Measurements from ENCODE around the gene FYN.
A peak's percentile ranks its signal among the peaks of the same experiment; 100 is the strongest.
"Not testable (repeated sequence)": the region's sequence is repeated elsewhere in the genome, so short reads cannot be mapped to it uniquely, and the experiment has no call there.

The FYN gene

DNA sequence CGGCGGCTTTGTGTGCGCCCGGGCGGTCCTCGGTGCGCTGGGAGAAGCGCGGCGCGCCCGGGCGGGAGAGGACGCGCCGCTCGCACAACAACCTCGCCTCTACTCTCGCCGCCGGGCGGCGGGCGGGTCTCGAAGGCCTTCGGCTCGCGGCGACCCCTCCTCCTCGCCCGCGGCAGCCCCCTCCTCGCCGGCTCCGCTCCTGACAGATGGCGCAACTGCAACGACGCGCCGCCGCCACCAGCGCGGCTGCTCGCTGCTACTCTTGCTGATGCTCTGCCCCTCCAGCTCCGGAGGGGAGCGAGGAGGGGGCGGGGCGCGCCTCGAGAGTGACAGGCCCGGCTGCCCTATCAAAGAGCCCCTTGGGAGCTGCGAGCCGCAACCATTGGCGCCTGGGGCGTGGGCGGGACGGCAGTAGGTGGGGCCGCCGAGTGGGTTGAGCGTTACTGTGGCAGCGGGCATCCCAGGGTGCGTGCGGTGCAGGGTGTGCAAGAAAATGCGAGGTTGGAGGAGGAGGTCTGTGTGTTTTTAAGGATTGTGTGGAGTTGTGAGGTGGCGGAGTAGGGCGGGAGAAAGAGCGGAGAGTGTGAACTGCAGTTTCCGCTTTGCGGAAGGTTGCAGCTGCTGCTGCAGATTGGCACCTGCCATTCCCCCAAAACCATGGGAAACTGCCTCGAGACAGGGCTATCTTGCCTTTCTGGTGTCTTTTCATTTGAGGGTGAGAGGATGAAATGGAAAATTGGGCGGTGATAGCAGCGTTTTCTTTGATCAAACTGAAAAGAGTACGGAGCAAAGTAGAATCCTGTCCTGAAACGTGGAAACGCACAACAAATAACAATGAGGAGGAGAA is at the start of gene FYN:
FYN (minus strand) TSS at position 275 of the 847 bp plus-strand sequence. CDS start 153,401 bp downstream, outside the sequence.
- DNase-seq (ENCODE audit: low read depth in 2 of 2) = peak; percentile 99 to 100

DNA sequence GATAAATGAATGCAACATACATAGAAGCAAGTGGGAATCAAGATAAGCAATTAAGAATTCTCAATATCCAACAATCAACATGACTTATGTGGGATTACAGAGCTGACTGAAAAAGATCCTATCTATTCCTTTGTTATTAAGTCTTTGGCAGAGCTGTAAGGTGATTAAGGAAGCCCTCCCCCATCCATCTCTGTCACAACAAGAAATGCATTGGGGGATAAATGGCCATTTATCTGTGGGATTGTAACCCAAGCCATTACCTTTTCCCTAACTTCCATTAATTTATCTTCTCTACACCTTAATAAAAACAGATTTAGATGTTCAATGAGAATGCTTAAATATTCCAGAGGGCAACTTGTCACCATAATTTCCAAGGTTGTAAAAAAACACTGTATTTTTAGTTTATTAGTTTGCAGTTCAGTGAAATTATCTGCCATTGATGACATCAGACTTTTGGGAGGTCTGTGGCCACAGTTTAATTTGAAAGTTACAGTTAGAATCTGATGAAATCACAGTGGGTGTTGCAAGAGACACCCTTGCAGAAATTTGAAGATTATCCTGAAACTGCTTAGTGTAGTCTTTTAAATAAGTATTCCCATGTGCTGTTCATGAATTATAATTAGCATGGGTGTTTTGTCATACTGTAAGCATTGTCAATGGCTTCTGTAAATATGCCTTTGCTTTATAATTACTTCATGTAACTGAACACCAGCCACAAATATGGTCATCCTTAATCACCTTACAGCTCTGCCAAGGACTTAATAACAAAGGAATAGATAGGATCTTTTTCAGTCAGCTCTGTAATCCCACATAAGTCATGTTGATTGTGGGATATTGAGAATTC is 49.4 kb upstream of the FYN start:
- no peak for DNase-seq (ENCODE audit: low read depth in 2 of 2)

DNA sequence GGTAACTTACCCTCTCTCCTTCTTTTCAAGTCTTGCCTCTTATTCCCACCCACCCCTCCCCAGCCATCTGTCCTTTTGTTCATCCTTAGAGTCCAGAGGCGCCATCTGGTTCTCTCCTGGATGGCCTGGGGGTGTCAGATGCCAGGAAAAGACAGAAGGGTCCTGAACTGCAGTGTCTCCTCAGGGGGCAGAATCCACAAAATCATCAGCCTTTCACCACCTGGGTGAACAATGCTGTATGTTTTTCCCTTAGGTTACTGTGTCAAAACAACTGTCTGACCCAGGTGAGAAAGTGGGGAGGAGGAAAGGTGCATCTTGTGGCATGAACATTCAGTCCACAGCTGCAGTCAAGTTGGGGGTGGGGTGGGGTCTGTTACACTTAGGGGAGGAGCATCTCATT is 47.9 kb upstream of the FYN start:
- no peak for DNase-seq (ENCODE audit: low read depth in 2 of 2)

DNA sequence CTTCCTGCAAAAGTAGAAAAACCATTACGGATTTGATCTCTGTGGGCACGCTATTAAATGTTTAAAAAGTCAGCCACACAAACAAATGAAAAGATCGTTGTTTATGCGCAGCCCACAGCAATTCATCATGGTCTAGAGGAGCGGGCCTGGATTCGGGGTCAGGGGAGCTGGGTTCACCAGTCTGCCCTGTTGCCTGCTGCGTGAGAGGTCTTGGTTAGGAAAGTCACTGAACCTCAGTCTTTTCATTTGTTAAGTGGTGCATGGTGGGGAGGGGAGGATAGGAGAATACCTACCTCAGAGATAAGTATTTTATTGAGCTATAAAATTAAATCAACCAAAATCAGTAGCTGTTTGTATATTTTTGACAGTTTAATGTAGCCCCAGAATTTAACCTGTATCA is 47.3 kb upstream of the FYN start:
- no peak for DNase-seq (ENCODE audit: low read depth in 2 of 2)

DNA sequence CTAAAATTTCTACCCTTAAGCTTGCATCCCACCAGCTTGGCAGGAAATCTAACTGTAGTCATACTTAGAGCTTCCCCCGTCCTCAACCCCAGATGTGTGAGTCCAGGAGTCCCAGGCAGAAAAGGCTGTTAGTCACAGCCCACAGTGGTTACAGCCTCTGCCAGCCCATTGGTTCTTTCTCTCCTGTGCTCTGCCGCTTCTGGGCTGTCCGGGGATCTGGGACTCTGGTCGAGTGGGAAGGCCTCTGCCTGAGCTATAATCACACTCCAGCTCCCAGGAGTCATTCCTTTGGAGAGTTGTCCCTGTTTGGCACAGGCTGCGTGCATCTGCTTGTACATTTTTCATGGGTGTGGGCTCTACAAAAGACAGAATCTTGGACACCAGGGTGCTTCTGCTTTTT is 45.6 kb upstream of the FYN start:
- DNase-seq (ENCODE audit: low read depth in 2 of 2) = no peak

DNA sequence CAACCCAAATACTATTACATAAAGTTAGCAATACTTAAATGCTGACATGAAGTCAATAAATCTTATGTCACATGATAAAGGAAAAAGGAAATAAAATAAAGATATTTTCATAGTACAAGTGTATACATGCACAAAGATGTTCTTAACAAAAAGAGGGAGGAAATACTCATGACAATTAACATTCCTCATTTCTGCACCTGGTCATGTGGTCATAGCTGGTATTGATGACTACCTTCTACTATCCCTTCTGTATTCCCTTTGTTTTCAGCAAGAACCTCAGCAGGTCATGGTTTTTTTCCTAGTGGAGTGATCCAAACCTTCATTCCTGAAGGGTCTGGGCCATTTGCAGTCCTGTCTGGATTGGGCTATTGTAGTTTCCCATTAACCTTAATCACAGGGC is 43.5 kb upstream of the FYN start:
- no peak for DNase-seq (ENCODE audit: low read depth in 2 of 2)

DNA sequence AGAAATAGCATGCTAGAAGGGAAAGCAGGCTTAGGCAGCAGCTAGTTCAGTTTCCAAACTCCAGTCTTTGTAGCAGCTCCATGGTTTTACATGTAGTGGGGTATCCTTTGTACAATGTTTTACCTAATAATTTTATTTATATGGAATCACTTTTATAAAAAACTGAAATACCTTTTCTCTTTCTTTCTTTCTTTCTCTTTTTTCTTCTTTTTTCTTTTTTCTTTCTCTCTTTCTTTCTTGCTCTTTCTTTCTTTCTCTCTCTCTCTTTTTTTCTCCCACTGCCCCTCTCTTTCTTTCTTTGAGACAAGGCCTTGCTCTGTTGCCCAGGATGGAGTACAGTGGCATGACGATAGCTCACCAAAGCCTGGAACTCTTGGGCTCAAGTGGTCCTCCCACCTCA is 41.4 kb upstream of the FYN start:
- no peak for DNase-seq (ENCODE audit: low read depth in 2 of 2)

DNA sequence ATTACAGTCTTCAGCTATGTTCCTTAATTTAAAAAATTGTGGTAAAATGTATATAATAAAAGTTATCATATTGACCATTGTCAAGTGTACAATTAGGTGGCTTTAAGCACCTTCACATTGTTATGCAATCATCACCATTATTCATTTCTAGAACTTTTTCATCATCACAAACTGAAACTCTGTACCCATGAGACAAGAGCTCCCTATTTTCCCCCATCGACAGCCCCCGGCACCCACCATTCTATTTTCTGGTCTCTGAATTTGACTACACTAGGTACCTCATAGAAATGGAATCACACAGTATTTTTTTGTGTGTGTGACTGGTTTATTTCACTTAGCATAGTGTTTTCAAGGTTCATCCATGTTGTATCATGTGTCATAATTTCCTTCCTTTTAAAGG is 39.7 kb upstream of the FYN start:
- DNase-seq (ENCODE audit: low read depth in 2 of 2) = no peak

DNA sequence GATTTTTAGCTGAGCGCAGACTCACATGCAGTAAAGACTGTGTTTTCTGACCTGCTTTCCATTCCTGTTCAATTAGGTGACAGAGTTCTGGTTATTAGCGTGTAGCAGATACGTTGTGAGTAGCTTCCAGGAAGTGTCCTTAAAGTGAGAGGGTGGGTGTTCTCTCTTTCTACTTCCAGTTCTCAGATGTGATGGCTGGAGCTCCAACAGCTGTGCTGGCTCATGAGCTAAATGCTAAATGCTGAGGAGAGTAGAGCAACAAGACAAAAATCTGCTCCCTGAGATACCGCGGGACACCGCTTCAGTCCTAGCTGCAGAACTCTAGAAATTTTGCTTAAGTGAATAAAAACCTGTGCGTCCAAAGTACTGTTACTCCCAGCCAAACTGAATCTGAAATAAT is 38.2 kb upstream of the FYN start:
- no peak for DNase-seq (ENCODE audit: low read depth in 2 of 2)

DNA sequence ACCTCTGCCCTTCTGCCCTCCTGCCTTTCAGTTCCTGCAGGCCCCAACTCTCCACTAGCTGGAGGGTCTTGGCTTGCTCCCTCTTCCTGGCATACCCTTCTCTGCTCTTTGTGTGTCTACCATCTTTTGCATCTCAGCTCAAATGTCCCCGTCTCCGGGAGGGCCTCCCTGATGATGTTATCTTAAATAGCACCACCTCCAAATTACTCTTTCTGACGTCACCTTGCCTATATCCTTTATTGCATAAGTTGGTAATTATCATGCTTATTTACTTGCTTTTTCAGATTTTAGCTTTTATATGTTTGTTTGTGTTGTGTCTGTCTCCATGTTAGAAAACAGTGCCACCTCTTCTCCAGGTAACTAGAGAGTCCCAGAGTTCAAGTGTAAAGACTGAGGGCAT is 36.0 kb upstream of the FYN start:
- DNase-seq (ENCODE audit: low read depth in 2 of 2) = no peak

DNA sequence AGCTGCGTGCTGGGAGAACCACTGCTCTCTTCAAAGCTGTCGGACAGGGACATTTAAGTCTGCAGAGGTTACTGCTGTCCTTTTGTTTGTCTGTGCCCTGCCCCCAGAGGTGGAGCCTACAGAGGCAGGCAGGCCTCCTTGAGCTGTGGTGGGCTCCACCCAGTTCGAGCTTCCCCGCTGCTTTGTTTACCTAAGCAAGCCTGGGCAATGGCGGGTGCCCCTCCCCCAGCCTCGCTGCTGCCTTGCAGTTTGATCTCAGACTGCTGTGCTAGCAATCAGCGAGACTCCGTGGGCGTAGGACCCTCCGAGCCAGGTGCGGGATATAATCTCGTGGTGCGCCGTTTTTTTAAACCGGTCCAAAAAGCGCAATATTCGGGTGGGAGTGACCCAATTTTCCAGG is 35.1 kb upstream of the FYN start:
- DNase-seq (ENCODE audit: low read depth in 2 of 2) = not testable (repeated sequence)

DNA sequence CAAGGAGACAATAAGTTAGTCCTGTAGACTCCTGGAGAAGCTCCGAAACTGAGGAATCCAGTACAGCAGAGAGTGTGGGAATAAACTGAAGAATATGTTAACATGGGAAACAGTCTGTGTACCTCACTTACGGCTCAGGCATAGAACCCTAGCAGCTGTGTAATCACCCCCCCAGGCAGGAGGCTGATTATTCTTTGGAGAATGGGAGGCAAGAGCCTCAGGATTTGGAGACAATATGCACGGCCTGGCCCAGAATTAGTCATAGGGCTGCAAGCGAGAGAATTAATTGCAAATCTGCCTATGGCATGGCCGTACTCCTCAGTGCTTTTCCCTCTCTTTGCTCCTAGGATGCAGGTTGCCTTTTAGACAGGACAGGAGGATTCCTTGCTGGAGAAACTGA is 27.5 kb upstream of the FYN start:
- no peak for DNase-seq (ENCODE audit: low read depth in 2 of 2)

DNA sequence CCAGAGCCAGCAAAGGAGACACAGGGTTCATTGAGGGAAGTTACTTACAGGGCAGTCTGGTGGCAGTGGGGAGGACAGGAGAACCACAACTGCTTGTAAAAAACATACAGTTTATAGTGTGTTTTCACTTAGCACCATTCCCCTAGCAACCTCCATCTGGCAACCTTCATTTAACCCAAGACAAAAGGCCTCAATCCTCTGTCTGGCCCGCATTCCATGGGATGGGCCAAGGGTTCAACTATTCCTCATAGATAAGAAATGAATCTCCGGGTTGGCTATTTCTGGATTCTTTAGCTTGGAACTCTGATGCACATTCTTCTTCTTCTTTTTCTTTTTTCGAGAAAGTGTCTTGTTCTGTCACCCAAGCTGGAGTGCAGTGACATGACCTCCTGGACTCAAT is 26.3 kb upstream of the FYN start:
- DNase-seq (ENCODE audit: low read depth in 2 of 2) = no peak

DNA sequence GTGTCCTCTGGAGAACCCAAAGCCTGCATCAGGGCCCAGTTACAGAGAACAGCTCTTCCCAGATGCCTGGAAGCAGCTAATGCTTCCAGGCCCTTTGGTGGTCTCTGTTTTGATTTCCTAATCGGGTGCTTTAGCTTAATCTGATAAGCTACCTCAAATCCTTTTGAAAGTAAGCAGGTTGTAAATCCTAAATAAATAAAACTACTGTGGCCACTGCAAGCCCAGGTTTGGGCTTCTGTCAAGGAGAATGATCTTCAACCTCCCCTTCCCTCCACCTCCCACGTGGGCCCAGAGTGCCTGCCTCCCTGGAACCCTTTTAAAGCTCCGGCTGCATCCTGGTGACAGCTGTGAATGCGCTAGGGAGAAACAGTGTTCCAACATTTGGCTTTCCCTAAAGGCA is 25.2 kb upstream of the FYN start:
- no peak for DNase-seq (ENCODE audit: low read depth in 2 of 2)

DNA sequence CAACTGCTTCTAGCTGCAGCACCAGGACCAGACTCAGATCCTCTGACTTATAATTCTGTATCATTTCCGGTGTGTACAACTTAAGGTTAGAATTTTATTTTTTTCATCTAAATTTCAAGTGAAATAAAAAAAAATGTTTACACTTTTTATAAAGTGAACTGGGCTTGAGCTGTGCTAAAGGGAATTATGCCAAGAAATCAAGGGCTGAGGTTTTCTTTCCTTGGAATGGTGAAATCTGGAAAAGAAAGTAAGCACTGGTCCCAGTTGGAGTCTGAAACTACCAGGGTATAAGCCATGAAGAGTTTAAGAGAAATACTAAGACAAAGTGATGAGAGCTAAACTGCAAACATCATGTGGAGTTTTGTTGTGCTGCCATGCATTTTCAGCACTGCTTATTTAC is 21.7 kb upstream of the FYN start:
- no peak for DNase-seq (ENCODE audit: low read depth in 2 of 2)

DNA sequence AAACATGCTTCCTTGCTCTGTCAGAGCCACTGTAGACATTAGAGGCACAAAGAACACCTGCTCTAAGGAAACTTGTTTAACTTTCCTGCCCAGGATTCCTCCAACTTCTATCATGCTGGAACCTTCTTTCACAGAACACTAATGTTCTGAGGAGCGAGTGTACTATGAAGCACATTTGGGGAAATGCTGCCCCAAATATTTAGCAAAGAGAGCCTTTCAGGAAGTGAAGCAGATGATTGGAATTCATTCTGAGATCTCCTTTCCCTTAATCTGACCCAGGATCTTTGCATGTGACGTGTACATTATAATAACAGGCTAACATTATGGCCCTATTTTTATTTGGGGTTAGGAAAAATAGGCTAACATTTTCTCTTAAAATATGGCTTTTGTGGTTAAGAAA is 21.0 kb upstream of the FYN start:
- DNase-seq (ENCODE audit: low read depth in 2 of 2) = no peak

DNA sequence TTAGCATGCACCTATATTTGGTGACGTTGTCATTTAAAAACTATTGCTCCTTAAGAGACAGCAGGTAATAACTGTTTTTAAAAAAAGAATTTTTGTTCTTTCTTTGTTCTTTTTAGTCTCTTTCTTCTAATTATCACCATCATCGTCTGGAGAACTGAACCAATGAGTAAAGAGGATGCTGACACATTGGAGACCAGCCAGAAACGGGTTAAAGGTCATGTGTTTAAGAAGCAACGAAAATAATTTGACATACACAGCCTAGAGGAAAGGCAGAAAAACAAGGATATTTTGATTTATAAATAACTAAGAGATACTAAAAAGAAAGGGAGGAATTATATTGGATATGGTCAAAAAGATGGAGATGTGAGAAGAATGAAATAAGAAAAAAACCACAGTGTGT is 19.2 kb upstream of the FYN start:
- no peak for DNase-seq (ENCODE audit: low read depth in 2 of 2)

DNA sequence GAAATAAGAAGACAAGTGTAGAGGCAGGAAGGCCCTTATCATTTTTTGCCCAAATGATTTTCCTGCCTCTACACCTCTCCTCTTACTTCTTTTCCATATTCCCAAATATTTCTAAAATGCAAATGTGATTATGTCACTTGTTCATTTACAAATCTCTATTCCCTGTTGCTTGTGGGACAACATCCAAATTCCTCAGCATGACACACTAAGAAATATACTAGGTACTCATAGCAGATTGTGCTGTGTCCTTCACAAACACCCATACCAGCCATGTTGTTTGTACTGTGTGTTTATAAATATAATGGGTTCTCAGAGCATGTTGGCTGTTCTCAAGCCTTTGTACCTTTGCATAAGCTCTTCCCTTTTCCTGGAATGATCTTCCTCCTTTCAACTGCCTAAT is 17.7 kb upstream of the FYN start:
- no peak for DNase-seq (ENCODE audit: low read depth in 2 of 2)

DNA sequence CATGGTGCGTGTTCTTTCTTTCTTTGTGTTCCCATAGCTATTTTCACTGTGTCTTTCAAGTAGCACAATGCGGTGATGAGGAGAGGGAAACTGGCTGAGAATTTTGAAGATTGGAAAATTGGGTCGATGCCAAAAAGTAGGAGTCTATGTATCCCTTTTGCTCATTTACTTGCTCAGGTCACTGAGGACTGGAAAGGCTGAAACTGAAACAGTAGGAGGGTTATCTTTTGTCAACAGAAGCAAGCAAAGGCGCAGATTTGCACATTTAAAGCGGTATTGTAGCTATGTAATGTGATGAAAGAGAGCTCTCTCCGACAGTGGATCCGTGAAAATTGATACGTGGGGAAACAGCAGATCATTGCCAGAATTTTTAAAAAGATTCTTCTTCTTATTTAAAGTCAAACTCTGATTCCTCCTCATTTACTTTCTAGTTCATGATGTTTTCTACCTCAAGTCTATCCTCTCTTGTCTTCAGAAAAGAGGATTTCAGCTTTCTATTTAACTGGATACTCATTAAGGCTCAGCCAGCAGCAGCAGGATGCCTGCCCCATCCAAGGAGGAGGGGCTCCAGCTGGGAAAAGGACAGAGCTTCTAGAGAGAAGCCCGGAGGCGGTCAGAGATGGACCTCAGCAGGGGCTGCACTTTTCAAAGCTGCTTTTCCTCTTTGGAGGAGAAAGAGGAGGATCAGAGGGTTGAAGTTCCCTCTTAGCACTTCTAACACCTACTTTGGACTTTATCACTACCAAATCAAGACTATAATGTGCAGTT is 15.9 kb upstream of the FYN start:
- DNase-seq (ENCODE audit: low read depth in 2 of 2) = no peak

DNA sequence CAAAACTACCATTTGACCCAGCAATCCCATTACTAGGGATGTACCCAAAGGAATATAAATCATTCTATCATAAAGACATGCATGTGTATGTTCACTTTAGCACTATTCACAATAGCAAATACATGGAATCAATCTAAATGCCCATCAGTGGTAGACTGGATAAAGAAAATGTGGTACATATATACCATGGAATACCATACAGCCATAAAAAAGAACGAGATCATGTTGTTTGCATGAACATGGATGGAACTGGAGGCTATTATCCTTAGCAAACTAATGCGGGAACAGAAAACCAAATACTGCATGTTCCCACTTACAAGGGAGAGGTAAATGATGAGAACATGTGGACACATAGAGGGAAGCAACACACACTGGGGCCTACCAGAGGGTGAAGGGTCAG is 13.5 kb upstream of the FYN start:
- DNase-seq (ENCODE audit: low read depth in 2 of 2) = not testable (repeated sequence)

DNA sequence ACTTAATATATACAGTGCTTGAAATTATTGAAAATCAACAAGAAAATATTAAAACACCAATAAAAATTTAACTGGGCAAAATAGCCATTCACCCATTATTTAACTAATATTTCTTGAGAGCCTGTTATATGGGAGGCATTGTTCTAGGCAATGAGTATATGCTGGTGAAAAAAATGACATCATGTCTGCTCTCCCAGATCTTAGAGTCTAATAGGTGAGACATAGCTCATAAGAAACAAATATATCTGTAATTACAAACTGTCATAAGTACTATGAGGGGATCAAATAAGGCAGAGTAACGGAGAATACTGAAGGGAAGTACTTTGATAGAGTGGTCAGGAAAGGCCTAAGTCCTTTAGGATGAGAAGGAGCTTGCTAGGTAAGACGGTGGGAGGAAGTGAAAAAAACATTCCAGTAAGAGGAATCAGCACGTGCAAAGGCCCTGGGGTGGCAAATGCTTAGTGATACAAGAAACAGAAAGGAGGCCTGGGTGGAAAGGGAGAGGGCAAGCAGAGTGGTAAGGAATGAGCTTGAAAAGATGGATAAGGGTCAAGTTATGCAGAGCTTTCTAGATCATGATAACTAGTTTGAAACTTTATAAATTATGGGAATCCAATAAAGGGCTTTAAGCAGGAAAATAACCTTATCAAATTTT is 12.2 kb upstream of the FYN start:
- no peak for DNase-seq (ENCODE audit: low read depth in 2 of 2)

DNA sequence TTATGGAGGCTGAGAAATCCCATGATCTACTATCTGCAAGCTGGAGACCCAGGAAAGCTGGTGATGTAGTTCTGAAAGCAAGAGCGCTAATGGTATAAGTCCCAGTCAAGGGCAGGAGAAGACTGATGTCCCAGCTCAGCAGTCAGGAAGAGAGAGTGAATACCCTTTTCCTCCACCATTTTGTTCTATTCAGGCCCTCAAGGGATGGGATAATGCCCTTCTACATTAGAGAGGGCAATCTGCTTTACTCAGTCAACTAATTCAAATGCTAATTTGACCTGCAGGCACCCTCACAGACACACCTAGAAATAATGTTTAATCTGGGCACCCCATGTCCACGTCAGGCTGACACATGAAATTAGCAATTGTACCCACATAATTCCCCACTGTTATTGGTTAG is 10.8 kb upstream of the FYN start:
- no peak for DNase-seq (ENCODE audit: low read depth in 2 of 2)

All from activated CD4-positive, alpha-beta T cell treated with anti-CD3 and anti-CD28 coated beads for 24 hours (primary cell).